ENCODE results near the gene WSB1. TPM values are rescaled to one million over a fixed set of nuclear protein-coding genes. Genes with fewer than 3 reads are reported as not detected.

Gene WSB1
- total and polyA plus RNA-seq, 4 donors = 26.6 to 86.2 (median 45.8) TPM

GRCh38 chr17:27356091-27356705 is 62.3 kb downstream of the WSB1 start:
- WGBS = 89% methylated on average over 8 of the region's 8 CpGs
- H3K36me3 ChIP-seq (ENCODE audit: control insufficient read depth in 4 of 4, insufficient read depth in 3 of 4, low read depth in 1 of 4, low read length in 3 of 4) = no peaks in the 10 kb centered on the region
- H3K9ac ChIP-seq (ENCODE audit: low read depth in 1 of 2, low read length in 2 of 2) = no peak overlapping the region
- H3K27ac ChIP-seq (ENCODE audit: low read depth in 1 of 2, low read length in 2 of 2) = no peak overlapping the region
- no peaks in the 10 kb centered on the region for H3K9me3 ChIP-seq (ENCODE audit: control insufficient read depth in 4 of 4, low read length in 3 of 4)
- DNase-seq (ENCODE audit: low spot score) = no peak
- peaks cover 3 to 12% (median 6%) of the 10 kb centered on the region in 4 donors for H3K4me1 ChIP-seq (ENCODE audit: control insufficient read depth in 4 of 4, insufficient read depth in 4 of 4, low read length in 3 of 4)
- no peak overlapping the region for H3K4me3 ChIP-seq (ENCODE audit: low read depth in 1 of 3, low read length in 3 of 3)
- TF ChIP-seq, protein P1, sequence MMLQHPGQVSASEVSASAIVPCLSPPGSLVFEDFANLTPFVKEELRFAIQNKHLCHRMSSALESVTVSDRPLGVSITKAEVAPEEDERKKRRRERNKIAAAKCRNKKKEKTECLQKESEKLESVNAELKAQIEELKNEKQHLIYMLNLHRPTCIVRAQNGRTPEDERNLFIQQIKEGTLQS (IDR thresholded peaks at IDR 0.05) = no peak
- TF ChIP-seq, protein P2, sequence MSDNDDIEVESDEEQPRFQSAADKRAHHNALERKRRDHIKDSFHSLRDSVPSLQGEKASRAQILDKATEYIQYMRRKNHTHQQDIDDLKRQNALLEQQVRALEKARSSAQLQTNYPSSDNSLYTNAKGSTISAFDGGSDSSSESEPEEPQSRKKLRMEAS (IDR thresholded peaks at IDR 0.05) = no peak
- no peak for TF ChIP-seq YY1 (IDR thresholded peaks at IDR 0.05)
- no peaks in the 10 kb centered on the region for H3K27me3 ChIP-seq (ENCODE audit: control insufficient read depth in 4 of 4, insufficient read depth in 4 of 4, low read length in 3 of 4)

DNA sequence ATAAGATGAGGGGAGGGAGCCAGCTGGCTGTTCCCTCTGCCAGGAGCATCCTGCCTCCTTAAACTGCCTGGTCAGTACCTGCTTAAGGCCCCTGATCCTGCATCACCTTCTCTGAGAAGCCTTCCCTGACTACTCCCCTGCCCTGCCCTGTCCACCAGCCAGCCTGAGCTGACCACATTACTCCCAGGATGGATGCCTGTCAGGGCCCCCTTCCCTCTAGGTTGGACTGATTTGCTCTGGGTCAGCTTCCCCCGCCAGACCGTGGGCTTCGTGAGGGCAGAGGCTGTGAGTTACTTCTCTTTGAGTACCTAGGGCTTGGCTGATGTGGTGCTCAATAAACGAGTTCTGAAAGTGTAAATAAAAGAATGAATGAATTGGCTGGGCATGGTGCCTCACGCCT is 63.3 kb downstream of the WSB1 start:
- Histone ChIP-seq H3K9me3 (ENCODE audit: control insufficient read depth in 4 of 4, low read length in 3 of 4) (no peaks in the 10 kb centered on the region), H3K4me1 (ENCODE audit: control insufficient read depth in 4 of 4, insufficient read depth in 4 of 4, low read length in 3 of 4) (peaks cover 3 to 14% (median 6%) of the 10 kb centered on the region in 4 donors), H3K9ac (ENCODE audit: low read depth in 1 of 2, low read length in 2 of 2) (no peak overlapping the region), H3K4me3 (ENCODE audit: low read depth in 1 of 3, low read length in 3 of 3) (no peak overlapping the region), H3K27ac (ENCODE audit: low read depth in 1 of 2, low read length in 2 of 2) (no peak overlapping the region), H3K27me3 (ENCODE audit: control insufficient read depth in 4 of 4, insufficient read depth in 4 of 4, low read length in 3 of 4) (no peaks in the 10 kb centered on the region), H3K36me3 (ENCODE audit: control insufficient read depth in 4 of 4, insufficient read depth in 3 of 4, low read depth in 1 of 4, low read length in 3 of 4) (no peaks in the 10 kb centered on the region)
- WGBS = 88% methylated on average over 5 of the region's 5 CpGs
- DNase-seq (ENCODE audit: low spot score) = no peak
- TF ChIP-seq HNF4A (conservative IDR thresholded peaks at IDR 0.05) = no peak
- TF ChIP-seq, protein P3, sequence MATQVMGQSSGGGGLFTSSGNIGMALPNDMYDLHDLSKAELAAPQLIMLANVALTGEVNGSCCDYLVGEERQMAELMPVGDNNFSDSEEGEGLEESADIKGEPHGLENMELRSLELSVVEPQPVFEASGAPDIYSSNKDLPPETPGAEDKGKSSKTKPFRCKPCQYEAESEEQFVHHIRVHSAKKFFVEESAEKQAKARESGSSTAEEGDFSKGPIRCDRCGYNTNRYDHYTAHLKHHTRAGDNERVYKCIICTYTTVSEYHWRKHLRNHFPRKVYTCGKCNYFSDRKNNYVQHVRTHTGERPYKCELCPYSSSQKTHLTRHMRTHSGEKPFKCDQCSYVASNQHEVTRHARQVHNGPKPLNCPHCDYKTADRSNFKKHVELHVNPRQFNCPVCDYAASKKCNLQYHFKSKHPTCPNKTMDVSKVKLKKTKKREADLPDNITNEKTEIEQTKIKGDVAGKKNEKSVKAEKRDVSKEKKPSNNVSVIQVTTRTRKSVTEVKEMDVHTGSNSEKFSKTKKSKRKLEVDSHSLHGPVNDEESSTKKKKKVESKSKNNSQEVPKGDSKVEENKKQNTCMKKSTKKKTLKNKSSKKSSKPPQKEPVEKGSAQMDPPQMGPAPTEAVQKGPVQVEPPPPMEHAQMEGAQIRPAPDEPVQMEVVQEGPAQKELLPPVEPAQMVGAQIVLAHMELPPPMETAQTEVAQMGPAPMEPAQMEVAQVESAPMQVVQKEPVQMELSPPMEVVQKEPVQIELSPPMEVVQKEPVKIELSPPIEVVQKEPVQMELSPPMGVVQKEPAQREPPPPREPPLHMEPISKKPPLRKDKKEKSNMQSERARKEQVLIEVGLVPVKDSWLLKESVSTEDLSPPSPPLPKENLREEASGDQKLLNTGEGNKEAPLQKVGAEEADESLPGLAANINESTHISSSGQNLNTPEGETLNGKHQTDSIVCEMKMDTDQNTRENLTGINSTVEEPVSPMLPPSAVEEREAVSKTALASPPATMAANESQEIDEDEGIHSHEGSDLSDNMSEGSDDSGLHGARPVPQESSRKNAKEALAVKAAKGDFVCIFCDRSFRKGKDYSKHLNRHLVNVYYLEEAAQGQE (IDR thresholded peaks at IDR 0.05) = no peak
- TF ChIP-seq GABPA (IDR thresholded peaks at IDR 0.05 in 1 of 2, conservative IDR thresholded peaks at IDR 0.05 in 1 of 2) = no peak
- no peak for TF ChIP-seq SP1 (IDR thresholded peaks at IDR 0.05)
- TF ChIP-seq, protein P1 (IDR thresholded peaks at IDR 0.05) = no peak
- no peak for TF ChIP-seq HNF4G (IDR thresholded peaks at IDR 0.05)
- TF ChIP-seq, protein P2 (IDR thresholded peaks at IDR 0.05) = no peak
- TF ChIP-seq NR2F2 (IDR thresholded peaks at IDR 0.05) = no peak
- TF ChIP-seq RXRA (IDR thresholded peaks at IDR 0.05) = no peak
- TF ChIP-seq YY1 (IDR thresholded peaks at IDR 0.05) = no peak
- TF ChIP-seq TAF1 (conservative IDR thresholded peaks at IDR 0.05) = no peak
- no peak for TF ChIP-seq FOXA2 (IDR thresholded peaks at IDR 0.05)
- no peak for TF ChIP-seq RAD21 (IDR thresholded peaks at IDR 0.05)
- no peak for TF ChIP-seq JUND (IDR thresholded peaks at IDR 0.05)
- TF ChIP-seq FOXA1 (IDR thresholded peaks at IDR 0.05) = no peak
- TF ChIP-seq EGR1 (IDR thresholded peaks at IDR 0.05; ENCODE audit: low read depth in 2 of 2) = no peak
- TF ChIP-seq CTCF (IDR thresholded peaks at IDR 0.05; ENCODE audit: low read depth, low read length, missing input control) = no peak

Measured in liver (tissue), 9 donors.